ENCODE measurements around the gene SLFN14.

SLFN14 gene

DNA sequence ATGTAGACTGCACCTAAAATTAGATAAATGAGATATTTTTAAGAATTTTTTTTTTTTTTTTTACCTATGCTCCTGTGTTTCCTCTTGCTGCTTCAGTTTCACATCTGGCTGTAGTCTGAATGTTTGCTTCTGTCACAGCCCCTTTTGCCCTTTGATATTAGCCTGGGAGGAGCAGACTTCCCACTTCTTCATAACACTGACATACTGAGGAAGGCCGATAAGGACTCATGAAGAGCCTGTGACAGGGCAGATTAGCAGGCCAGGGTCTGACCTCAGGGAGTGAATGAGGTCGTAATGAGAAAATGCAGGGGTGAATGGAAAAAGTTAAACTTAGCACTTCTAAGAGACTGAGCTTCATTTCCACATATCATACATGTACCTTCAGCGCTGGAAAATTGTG, at the start of gene SLFN14:
Gene SLFN14 (minus strand): TSS at position 117 of the 400 bp plus-strand sequence. CDS start 2,757 bp downstream, outside the sequence.
- TF ChIP-seq, protein P1, sequence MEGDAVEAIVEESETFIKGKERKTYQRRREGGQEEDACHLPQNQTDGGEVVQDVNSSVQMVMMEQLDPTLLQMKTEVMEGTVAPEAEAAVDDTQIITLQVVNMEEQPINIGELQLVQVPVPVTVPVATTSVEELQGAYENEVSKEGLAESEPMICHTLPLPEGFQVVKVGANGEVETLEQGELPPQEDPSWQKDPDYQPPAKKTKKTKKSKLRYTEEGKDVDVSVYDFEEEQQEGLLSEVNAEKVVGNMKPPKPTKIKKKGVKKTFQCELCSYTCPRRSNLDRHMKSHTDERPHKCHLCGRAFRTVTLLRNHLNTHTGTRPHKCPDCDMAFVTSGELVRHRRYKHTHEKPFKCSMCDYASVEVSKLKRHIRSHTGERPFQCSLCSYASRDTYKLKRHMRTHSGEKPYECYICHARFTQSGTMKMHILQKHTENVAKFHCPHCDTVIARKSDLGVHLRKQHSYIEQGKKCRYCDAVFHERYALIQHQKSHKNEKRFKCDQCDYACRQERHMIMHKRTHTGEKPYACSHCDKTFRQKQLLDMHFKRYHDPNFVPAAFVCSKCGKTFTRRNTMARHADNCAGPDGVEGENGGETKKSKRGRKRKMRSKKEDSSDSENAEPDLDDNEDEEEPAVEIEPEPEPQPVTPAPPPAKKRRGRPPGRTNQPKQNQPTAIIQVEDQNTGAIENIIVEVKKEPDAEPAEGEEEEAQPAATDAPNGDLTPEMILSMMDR (conservative IDR thresholded peaks at IDR 0.05; ENCODE audit: low read depth, low read length) = no peak
- H3K4me3 ChIP-seq (ENCODE audit: low read depth, low read length) = no peak within 1 kb of the TSS
- DNase-seq (ENCODE audit: low read depth) = no peak

DNA sequence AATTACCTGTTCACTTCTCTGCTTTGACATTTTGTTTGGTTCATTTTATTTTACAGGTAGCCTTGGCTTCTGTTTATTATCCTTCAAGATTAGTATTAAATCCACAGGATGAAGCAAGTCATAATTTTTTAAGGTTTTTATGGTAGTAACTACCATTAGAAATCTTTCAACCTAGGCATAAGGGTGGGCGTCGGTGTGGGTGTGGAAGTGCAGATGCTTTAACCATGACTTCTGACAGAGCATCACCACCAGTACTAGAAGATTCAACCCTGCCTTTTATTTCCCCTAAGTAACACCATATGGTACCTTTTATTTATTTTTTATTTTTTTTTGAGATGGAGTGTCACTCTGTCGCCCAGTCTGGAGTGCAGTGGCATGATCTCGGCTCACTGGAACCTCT, 49.2 kb upstream of the SLFN14 start:
- no peak overlapping the region for H3K4me3 ChIP-seq (ENCODE audit: low read depth, low read length)
- no peak for DNase-seq (ENCODE audit: low read depth)
- TF ChIP-seq, protein P1 (conservative IDR thresholded peaks at IDR 0.05; ENCODE audit: low read depth, low read length) = no peak

- TF ChIP-seq, protein P1 (conservative IDR thresholded peaks at IDR 0.05; ENCODE audit: low read depth, low read length) = no peak
- DNase-seq (ENCODE audit: low read depth) = no peak
- no peak overlapping the region for H3K4me3 ChIP-seq (ENCODE audit: low read depth, low read length)
These were observed 46.7 kb upstream of the SLFN14 start for GRCh38 chr17:35607239-35607847.

- TF ChIP-seq, protein P1 (conservative IDR thresholded peaks at IDR 0.05; ENCODE audit: low read depth, low read length) = no peak
- no peak overlapping the region for H3K4me3 ChIP-seq (ENCODE audit: low read depth, low read length)
- no peak for DNase-seq (ENCODE audit: low read depth)
These were observed 45.1 kb upstream of the SLFN14 start for GRCh38 chr17:35605678-35606077.

DNA sequence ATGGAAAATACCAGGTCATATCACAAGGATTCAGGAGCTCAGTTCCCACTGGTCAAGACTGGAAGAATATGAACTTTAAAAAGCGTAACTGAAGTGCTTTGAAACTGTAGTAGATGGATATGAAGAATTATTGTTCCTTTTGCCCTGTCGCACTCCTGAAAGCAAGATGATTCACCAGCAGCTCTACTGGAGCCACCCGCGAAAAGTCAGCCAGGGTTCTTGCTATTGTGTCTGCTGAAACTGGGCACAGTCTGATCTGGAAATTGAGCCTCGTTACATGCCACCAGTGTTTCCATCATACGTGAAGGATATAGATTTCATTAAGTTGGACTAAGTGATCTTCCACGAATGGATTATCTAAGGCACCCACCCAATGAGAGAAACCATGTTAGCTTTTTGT, 43.1 kb upstream of the SLFN14 start:
- peak; percentile 14 for DNase-seq (ENCODE audit: low read depth)
- TF ChIP-seq, protein P1 (conservative IDR thresholded peaks at IDR 0.05; ENCODE audit: low read depth, low read length) = no peak
- H3K4me3 ChIP-seq (ENCODE audit: low read depth, low read length) = no peak overlapping the region

DNA sequence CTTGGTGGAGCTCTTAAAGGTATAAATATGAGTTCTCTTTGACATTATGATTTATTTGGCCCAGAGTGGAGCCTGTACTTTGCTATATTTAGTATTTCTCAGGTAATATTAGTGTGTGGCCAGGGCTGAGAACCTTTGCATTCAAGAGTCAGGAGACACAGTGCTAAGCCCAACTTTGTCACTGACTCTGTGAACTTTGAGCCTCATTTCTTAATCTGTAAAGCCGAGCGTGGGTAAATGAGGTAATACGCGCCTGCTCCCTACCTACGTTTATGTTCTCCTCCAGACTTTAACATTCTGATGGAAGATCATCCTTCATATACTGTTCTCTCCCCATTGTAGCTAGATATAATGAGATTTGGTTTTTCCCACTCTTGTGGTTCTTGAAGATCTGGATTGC, 37.0 kb upstream of the SLFN14 start:
- no peak for DNase-seq (ENCODE audit: low read depth)
- H3K4me3 ChIP-seq (ENCODE audit: low read depth, low read length) = no peak overlapping the region
- TF ChIP-seq, protein P1 (conservative IDR thresholded peaks at IDR 0.05; ENCODE audit: low read depth, low read length) = no peak

- H3K4me3 ChIP-seq (ENCODE audit: low read depth, low read length) = no peak overlapping the region
- TF ChIP-seq, protein P1 (conservative IDR thresholded peaks at IDR 0.05; ENCODE audit: low read depth, low read length) = no peak
- DNase-seq (ENCODE audit: low read depth) = no peak
These were observed 36.1 kb upstream of the SLFN14 start for GRCh38 chr17:35596530-35597233.
